Thoracic aorta (tissue), 2 donors: Measurements from ENCODE around the gene KNG1. TPM values are rescaled to one million over a fixed set of nuclear protein-coding genes. Genes with fewer than 3 reads are reported as not detected.

ENCODE experiments used
- ATAC-seq: fragments of 150-250 bp; one replicate; pipeline ENCODE4 v1.8.0; 2017; ENCODE audit warnings: low read depth; ENCODE audit not compliant: insufficient number of reproducible peaks, low FRiP score
- DNase-seq: peaks from one replicate; pipeline ENCODE4 v3.0.0-alpha.2; 2020; ENCODE audit warnings: low spot score
- H3K27ac ChIP-seq, 2 donors: fragments of 200-600 bp; sonication (generic); 1 replicate in 1 of 2; 2 replicates in 1 of 2; pipeline ENCODE4 v1.5.1; 2016; ENCODE audit warnings: mild to moderate bottlenecking in 2 of 2, moderate library complexity in 2 of 2
- H3K27me3 ChIP-seq: fragments of 200-600 bp; sonication (generic); replicated peaks from 2 replicates; pipeline ENCODE4 v1.6.0; 2016; ENCODE audit warnings: mild to moderate bottlenecking; ENCODE audit not compliant: insufficient read depth
- H3K36me3 ChIP-seq: fragments of 200-600 bp; sonication (generic); one replicate; pipeline ENCODE4 v1.5.1; 2016
- H3K4me1 ChIP-seq, 2 donors: fragments of 200-600 bp; sonication (generic); 1 replicate in 1 of 2; 2 replicates in 1 of 2; pipeline versions ENCODE4 v1.5.1 to v1.6.0; 2016; ENCODE audit warnings: low read depth in 2 of 2, mild to moderate bottlenecking in 1 of 2; ENCODE audit not compliant: control insufficient read depth in 1 of 2
- H3K4me3 ChIP-seq: fragments of 200-600 bp; sonication (generic); 2 replicates; pipeline ENCODE4 v1.5.1; 2016; ENCODE audit warnings: mild to moderate bottlenecking
- H3K9me3 ChIP-seq: fragments of 200-600 bp; sonication (generic); 2 replicates; pipeline ENCODE4 v1.5.1; 2016
- CTCF ChIP-seq: fragments of 200-600 bp; sonication (generic); IDR thresholded peaks from one replicate; pipeline ENCODE4 v1.5.1; 2019; ENCODE audit warnings: antibody characterized with exemption
- total RNA-seq, 2 donors: library from RNA; depleted of rRNA; stranded (reverse); fragments of >200 nt; gene quantifications; one replicate each; pipeline versions ENCODE4 v1.1.0 to v1.2.3, GENCODE V29; 2016

The KNG1 gene
- total RNA-seq, 2 donors from 2014 or later: not detected

- no peak overlapping the region for H3K27ac ChIP-seq
- H3K36me3 ChIP-seq: peaks cover 54% of the 10 kb centered on the region
- no peak for TF ChIP-seq CTCF
- no peak for ATAC-seq
- DNase-seq: no peak
- H3K4me3 ChIP-seq: no peak overlapping the region
- no peaks in the 10 kb centered on the region for H3K27me3 ChIP-seq
- no peaks in the 10 kb centered on the region for H3K9me3 ChIP-seq
- H3K4me1 ChIP-seq: peaks cover 36 to 57% of the 10 kb centered on the region in 2 donors
These were observed 71.6 kb downstream of the KNG1 start for GRCh38 chr3:186788482-186789370.

GRCh38 chr3:186789554-186790260 is 72.5 kb downstream of the KNG1 start:
- ATAC-seq (no peak), DNase-seq (no peak)
- Histone ChIP-seq H3K27ac (no peak overlapping the region), H3K9me3 (no peaks in the 10 kb centered on the region), H3K4me1 (peaks cover 36 to 54% of the 10 kb centered on the region in 2 donors), H3K27me3 (no peaks in the 10 kb centered on the region), H3K4me3 (no peak overlapping the region), H3K36me3 (peaks cover 51% of the 10 kb centered on the region)
- no peak for TF ChIP-seq CTCF

GRCh38 chr3:186790261-186790981 is 73.3 kb downstream of the KNG1 start:
- H3K4me1 ChIP-seq: peaks cover 31 to 47% of the 10 kb centered on the region in 2 donors
- TF ChIP-seq CTCF: peak; percentile 12
- H3K9me3 ChIP-seq: no peaks in the 10 kb centered on the region
- no peak overlapping the region for H3K27ac ChIP-seq
- ATAC-seq: no peak
- peaks cover 44% of the 10 kb centered on the region for H3K36me3 ChIP-seq
- H3K4me3 ChIP-seq: no peak overlapping the region
- no peaks in the 10 kb centered on the region for H3K27me3 ChIP-seq
- no peak for DNase-seq

Other genes with a start within 250 kb of the KNG1 start
- 1 to 10 TPM; 3.7 to 4.4 TPM for gene CRYGS, start 173.0 kb upstream of the KNG1 start, total RNA-seq
- gene TBCCD1, start 150.0 kb upstream of the KNG1 start, total RNA-seq: 10 to 100 TPM; 10.2 to 25.8 TPM
- gene DNAJB11, start 146.6 kb upstream of the KNG1 start, total RNA-seq: 10 to 100 TPM; 41.3 to 44.9 TPM
- gene AHSG, start 104.3 kb upstream of the KNG1 start, total RNA-seq: not detected
- not detected for gene FETUB, start 77.0 kb upstream of the KNG1 start, total RNA-seq
- gene HRG, start 51.3 kb upstream of the KNG1 start, total RNA-seq: not detected
- 100 to 1,000 TPM; 297 to 360 TPM for gene EIF4A2, start 66.2 kb downstream of the KNG1 start, total RNA-seq
- gene RFC4, start 89.1 kb downstream of the KNG1 start, total RNA-seq: 10 to 100 TPM in 1 of 2 donors, 1 to 10 TPM in 1; 4.7 to 20.4 TPM
- 1 to 10 TPM; 6.8 to 8.8 TPM for gene ADIPOQ, start 125.4 kb downstream of the KNG1 start, total RNA-seq
- 100 to 1,000 TPM in 1 of 2 donors, 10 to 100 TPM in 1; 89.5 to 141 TPM for gene ST6GAL1, start 213.2 kb downstream of the KNG1 start, total RNA-seq